ENCODE measurements around the gene REXO1. TPM values are rescaled to one million over a fixed set of nuclear protein-coding genes. Genes with fewer than 3 reads are reported as not detected.

Gene REXO1
- total RNA-seq, 2 donors from 2014 or later: 22.8 to 27.4 TPM

DNA sequence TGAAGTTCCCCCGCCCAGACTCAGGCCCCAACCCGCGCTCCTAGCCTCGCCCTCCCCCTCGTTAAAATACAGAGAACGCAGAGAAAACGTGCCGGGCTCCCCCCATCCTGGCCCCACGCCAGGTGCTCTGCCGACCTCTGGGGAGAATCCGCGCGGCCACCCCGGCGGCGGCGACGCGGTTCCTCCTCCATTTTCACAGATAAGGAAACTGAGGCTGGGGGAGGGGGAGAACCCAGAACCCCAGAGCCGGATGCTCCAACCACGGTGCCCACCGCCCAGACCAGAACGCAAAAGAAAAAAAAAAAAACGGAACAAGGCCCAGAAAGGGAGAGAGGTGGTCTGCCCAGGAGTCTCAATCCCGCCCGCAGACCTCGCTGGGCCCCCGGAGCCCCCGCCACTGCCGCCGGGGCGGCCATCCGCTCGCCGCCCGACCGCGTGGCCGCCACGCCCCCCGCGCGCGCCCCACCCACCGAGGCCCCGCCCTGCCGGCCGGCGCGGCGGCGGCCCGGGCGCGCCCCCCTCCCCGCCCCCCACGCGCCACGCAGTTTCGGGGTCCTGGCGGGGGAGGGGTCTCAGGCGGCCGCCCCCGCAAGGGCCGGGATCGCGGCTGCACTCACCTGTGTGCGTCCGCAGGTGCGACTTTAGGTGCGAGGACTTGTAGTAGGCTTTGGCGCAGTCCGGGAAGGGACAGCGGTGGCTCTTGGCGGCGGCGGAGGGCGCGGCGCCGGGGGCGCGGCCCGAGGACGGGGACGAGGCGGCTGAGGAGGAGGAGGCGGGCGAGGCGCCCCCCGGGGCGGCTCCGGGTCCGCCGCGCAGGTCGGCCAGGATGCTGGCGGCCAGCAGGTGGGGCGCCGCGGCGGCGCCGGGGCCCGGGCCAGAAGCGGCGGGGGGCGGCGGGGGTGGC lies 14.4 kb upstream of the REXO1 start:
- peak; percentile 83 for DNase-seq (ENCODE audit: low spot score)
- intact Hi-C loops (cut with DNase I): no loop called here

DNA sequence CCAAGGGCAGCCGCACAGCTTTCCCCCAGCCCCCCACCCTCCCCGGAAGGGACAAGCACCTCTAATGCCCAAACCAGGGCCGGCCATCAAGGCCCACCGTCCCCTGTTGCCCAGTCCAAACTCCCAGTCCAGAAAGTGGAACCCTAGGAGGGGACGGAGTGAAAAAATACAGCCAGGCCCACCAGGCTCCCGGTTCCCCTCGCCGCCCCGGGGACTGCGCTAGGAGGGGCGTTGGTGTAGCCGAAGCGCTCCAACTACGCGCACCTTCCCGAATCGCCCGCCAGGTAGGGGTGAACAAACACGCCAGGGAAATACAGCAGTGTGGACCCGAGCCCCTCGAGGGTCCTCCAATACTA lies 13.8 kb upstream of the REXO1 start:
- intact Hi-C loops (cut with DNase I): no loop called here
- DNase-seq (ENCODE audit: low spot score): no peak

DNA sequence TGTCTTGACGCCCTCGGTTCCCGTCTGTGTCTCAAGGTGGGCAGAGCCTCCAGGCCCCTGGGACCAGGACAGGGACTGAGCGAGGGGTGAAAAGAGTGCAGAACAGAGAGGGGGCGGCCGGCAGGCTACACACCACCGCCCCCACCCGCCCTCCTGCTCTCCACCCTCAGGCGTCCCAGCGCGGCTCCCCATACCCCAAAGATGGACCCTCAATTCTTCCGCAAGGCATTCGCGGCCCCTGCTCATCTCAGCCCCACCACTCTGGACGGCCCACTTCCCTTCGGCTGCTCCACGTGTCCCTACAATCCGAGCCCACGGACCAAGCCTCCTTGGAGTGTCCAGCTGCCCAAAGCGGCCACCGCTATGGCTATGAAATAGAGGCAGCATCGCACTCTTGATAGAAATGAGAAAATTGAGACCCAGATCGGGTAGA lies 13.3 kb upstream of the REXO1 start:
- peak; percentile 79 for DNase-seq (ENCODE audit: low spot score)
- intact Hi-C loops (cut with DNase I): no loop called here

DNA sequence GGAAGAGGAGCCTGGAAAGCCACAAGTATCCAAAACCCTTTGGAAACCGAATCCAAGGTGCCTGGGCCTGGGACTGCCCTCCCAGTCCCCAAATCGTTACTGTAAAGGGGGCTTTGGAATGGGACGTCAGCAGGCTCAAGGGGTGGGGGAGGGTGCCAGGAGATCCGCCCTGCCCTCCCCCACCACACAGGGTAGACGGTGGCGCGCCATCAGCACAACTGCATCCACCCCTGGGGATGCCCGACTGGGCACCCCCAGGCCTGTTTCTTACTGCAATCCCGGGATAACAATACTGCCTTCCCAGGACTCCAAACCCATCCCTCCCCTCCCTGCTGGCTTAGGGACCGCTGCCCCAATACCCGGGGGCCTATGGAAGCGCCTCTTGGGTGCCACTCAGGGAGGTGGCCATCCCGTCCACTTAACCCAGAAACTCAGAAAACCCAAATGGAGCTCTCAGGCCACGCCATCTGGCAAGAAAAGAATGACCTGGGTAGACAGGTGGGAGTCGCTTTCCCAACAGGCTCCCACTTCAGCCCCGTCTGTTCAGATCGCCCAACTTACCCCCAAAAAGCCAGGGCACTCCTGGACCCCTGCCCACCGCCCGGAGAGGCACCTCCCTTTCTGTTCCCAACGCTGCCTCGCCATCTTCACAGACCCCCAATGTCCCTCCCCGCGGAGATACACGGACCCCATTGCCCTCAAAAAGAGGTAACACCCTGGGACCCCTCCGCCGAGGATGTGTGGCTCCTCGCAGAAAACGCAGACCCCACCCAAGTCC lies 12.7 kb upstream of the REXO1 start:
- intact Hi-C loops (cut with DNase I): no loop called here
- no peak for DNase-seq (ENCODE audit: low spot score)

DNA sequence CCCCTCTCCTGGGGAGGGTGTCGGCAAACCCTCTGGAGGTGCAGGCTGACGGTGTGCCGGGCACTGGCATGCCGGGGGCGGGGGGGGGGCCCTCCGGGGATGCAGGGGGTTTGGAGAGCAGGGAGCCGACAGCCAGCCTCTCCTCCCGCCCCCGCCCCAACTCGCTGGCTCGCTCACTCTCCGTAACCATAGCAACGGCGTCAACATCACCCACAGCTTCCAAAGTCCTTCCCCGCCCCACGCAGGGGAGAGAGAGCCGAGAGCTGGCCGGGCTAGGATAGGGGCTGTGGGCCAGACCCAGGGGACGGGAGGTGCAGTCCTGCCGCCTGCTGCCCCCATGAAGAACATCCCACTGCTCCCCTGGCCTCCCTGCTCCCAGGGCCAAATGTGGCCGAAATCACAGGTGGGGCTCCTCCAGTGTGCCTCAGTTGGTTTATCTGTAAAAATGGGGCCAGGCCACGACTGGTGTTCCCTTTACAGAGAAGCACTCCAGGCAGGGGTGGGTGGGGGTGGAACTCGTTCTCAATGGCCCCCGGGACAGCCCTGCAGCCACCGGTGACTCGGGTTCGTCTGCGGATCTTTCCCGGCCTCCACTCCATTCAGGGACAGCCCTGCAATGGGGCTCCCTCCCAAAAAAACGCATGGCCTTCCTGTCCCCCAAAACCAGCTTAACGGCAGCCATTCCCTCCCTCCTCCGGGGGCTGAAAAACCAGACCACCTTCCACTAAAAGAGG lies 11.9 kb upstream of the REXO1 start:
- intact Hi-C loops (cut with DNase I): no loop called here
- no peak for DNase-seq (ENCODE audit: low spot score)

DNA sequence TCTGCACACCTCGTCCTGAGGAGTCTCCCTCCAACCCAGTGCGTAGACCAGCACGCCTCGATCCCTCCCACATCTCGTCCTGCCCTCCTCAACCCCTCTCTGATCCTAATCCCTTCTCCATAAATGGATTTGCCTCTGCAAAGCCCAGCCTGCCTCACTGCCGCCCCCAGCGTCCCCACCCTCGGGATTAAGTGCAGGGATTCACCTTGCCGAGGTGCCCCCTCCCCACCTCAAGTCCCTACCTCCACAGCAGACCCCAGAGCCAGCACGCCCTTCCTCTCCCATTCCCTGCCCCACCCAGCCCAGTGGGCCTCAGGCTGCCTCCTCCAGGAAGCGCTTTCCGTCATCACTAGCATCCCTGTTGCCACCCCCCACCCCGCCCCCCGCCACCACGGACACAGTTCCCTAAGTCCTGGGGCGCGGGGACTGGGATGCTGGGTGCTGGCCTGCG lies 11.1 kb upstream of the REXO1 start:
- no peak for DNase-seq (ENCODE audit: low spot score)
- intact Hi-C loops (cut with DNase I): no loop called here

DNA sequence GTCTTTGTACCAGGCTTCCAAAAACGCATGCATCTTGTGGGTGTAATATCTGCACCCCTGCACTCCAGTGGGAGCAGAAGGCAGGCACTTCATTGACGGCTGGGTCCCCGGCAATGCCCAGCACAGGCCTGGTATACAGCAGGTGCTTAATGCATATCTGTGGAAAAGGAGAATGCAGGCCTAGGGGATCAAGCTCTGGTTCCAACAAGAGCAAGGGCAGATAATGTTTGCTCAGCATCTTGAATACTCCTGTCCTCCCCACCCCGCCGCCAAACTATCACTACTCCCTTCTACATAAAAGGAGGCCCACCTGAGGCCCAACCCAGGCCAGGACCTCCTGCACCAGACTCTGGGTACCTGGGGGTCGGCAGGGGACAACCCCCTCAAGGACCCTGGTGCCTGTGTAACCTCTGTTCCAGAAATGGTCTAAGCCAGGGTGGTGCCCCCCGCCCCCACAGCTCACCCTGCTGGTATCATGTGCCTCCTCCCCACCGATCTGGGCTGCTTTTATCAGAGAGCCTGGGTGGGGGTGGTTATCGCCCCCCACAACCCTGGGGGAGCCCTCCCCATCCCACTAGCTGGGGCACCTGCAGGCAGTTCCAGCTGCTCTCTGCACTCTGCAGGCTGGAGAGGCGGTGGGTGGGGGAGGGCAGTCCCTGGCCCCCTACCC lies 10.3 kb upstream of the REXO1 start:
- DNase-seq (ENCODE audit: low spot score): no peak
- intact Hi-C loops (cut with DNase I): no loop called here

DNA sequence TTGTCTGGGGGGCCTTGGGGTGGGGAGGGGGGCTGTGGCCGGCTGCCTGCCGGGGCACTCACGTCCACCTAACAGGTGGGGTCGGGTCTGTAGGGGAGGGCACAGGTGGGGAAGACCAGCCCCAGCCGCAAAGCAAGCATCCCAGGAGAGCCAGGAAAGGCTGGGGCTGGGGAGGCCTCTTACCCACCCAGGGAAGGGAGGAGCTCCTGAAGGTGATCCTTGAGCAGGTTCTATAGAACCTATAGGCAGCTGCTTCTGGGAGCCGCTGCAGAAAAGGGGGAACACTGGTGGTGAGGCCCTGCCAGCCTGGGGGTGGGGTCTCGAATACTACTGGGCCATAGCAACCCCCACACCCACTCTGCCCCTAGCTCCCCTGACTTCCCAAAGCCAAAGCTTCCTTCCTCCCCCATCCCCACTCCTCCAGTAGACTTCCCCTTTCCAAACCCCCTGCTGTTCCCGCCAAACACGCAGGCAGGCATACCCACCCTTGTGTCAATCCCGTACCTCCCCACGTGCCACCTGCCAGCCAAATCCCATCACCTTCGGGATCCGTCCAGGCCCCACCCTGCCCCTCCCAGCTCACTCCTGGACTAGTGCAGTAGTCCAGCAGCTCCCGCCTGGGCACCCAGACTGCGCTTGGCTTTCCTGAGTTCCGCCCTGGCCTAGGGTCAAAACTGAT lies 9.5 kb upstream of the REXO1 start:
- DNase-seq (ENCODE audit: low spot score): no peak
- intact Hi-C loops (cut with DNase I): no loop called here

DNA sequence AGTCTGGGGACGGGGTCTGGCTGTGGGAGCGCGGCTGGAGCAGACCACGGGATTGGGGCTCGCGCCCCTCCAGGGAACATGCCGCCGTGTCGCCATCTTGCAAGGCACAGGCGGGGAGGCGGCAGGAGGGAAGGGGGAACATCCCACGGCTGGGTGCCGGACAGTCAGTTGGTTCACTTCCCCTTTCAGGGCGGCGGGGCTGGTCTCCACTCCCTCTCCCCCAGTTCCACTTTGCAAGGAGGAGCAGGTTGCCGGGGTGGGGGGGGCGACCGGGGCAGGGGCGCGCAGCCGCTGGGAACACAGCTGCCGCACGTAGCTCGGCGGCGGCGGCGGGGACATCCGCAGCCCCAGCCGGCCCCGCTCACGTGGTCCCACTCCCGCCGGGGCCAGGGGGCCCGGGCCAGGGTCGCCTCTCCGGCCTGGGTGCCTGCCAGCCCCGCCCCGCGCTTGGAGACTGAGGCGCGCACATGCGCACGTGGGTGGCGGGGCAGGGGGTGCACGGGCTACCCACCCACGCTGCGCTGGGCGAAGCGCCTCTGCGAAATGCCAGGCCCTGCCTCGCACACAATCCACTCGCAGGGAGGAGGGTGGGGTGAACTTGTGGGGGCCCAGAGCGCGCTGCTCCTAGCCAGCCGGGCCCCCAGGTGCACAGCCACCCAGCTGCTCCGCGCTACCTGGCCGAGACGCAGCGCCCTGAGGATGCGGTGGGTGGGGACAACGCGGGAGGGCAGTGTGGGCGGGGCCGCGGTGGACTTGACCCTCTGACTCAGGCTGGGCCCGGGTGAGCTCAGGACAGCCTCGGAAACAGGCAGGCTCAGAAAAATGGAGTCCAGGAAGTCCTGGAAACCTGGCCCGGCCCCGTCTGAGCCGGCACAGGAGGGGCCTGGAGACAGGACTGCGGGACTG lies 8.7 kb upstream of the REXO1 start:
- peak; percentile 95 for DNase-seq (ENCODE audit: low spot score)
- intact Hi-C loops (cut with DNase I): no loop called here

DNA sequence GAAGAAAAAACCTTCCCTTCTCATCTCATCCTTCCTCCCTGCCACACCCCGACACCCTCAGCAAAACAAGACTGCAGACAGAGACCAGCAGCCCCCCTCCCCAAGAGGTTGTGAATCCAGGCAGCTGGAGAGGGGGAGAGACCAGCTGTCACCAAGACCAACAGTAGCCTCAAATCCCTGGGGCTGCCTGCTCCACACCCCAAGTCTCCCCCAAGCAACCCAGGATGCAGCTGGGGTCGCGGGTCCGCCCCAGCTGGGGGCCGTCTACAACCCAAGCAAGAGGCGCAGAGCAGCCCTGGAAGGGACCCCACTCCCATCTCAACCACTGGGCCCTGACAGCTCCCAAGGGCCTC lies 8.0 kb upstream of the REXO1 start:
- no peak for DNase-seq (ENCODE audit: low spot score)
- intact Hi-C loops (cut with DNase I): no loop called here

DNA sequence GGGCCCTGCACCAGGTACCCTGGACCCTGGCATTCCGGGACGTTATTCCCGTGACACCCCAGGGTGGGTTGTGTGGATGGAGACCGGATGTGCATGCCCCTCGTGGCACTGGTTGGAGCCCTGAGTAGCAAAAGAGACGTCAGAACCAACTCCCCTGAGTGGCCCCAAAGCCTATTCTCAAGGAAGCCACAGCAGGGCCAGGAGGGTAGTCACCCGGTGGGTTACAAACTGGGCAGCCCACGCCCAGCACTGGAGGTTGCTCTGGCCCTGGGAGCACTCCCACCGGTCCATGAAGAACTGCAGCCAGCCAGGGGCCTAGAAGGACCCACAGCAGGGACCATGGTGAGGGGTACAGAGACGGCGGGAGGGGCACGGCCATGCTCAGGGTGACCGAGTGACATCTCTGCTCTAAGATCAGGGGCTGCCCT lies 7.6 kb upstream of the REXO1 start:
- no peak for DNase-seq (ENCODE audit: low spot score)
- intact Hi-C loops (cut with DNase I): no loop called here

DNA sequence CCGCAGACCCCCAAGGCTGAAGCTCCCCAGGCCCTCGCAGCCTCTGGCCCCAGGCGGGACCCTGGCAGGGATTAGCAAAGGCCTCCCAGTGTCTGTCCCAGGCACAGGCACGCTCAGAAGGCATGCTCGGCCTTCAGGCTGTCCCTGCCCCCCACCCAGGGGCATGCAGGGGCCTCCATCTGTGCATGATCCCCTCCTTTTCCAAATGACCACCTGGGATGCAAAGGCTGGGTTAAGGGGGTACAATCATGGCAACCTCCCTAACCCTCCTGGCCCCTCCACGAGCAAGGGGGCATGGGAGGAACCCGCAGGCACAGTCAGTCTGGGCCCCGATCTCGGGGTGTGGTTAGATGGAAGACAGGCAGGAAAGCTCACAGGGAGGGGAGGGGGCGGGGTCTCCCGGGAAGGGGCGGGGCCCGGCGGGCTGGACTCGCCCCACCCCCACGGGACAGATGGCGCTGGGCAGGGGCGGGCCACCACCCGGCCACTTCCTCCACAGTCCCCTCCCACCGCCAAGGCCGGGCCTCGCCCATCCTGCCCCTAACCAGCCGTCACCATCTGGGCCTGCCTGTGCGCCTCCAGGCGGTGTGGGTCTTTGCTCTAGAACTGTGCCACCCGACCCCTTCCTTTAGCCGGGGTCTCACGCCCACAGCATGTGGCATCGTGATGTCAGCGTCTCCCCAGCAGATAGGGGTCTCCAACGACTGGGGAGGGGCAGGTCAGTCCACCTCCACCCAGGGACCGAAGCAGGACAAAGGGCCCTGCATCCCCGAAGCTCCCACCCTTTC lies 7.0 kb upstream of the REXO1 start:
- DNase-seq (ENCODE audit: low spot score): peak; percentile 97
- intact Hi-C loops (cut with DNase I): no loop called here

DNA sequence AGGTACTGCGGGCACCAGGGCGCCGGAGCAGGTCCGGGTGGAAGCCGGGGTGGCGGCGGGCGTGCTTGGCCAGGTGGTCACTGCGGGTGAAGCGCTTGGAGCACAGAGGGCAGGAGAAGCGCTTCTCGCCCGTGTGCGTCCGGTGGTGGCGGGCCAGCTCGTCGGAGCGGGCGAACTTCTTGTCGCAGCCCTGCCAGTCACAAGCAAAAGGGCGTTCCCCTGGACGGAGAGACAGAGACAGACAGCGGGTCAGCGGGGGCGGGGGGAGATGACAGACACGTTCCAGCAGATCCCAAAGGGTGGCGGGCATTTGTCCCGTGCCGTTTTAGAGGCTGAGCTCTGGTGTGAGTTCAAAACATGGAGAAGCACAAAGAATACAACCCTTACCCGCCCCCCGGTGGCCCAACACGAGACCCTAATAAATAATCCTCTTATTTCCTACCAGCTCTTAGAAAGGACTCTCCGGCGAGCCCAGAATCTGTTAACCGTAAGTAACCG lies 6.3 kb upstream of the REXO1 start:
- intact Hi-C loops (cut with DNase I): no loop called here
- no peak for DNase-seq (ENCODE audit: low spot score)

DNA sequence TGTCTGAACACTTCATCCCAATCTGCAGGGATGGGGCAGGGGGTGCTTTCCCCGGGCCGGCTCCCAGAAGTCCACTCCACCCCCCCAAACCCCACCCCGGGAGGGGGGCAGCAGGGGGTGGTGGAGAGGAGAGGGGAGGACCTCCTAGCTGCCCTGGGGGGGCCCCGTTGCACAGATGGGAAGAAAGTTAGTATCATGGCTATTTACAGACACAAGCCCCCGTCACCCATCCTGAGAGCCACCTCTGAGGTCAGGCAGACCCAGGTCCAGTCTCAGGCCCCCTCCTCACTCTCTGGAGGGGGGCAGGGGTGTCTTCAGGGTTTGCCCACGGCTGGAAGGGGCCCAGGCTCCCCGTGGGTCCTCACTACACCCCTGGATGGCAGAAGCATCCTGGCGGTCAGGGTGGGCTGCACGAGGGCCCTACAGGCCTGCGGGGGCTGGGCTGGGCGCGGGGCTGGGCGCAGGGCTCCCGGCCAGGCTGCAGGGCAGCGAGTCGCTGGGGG lies 5.8 kb upstream of the REXO1 start:
- intact Hi-C loops (cut with DNase I): no loop called here
- no peak for DNase-seq (ENCODE audit: low spot score)

DNA sequence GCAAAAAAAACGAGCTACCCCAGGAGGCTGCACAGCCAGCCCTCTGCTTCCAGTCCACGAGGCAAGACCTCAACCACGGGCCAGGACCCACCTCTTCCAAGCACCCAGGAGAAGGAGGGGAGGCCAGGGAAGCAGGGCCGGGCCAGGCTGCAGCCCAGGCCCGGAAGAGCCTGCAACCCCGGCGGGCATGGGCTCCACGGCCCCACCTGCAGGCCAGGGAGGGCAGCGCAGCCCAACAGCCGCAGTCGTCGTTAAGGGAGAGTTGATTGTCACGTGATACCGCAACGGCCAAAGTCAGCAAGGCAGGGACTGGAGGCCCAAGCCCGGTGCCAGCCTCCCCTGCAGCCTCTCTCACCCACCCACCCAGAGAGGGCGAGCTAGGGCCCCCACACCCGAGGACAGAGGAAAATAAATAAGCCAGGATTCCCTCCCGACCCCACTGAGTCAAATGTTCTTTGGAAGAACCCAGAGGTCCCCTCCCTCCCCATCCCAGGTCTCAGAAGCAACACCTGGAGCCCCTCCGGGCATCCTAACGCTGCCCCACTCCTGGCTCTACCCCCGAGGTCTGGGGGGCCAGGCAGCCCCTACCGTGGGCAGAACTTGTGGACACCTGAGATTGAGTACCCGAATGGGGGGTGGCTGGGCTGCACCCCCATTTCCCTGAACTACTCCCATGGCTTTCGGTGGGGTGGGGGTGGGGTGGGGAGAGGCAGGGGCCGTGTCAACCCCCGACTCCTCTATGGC lies 5.2 kb upstream of the REXO1 start:
- intact Hi-C loops (cut with DNase I): no loop called here
- DNase-seq (ENCODE audit: low spot score): peak; percentile 94

DNA sequence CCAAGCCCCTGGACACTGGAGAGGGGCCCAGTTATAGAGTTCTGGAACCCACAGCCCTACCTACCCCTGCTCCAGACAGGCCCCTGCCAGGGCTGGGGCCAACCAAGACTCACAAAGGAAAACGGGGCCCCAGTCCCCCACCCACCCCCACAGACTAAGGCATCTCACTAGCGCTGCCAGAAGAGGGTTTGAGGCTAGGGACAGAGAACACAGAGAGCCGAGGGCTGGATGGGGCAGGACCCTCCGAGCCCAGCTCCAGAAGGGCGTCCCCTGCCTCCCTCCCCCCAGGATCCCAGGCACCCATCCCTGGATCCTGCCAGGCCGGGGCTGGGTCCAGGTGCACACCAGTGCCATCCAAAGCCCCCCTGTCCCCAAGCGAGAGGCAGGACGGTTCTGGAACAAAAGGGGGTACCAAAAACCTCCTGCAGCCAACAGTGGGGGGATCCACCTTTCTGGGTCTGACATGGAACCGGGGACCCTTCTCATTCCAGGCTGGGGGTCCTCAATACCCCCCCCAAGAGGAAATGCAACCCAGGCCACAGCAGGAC lies 4.4 kb upstream of the REXO1 start:
- no peak for DNase-seq (ENCODE audit: low spot score)
- intact Hi-C loops (cut with DNase I): no loop called here

Measured in posterior vena cava (tissue), 2 donors.